Glutamatergic neuron (in vitro differentiated cells): ENCODE measurements around the gene IMP4. TPM values are rescaled to one million over a fixed set of nuclear protein-coding genes. Genes with fewer than 3 reads are reported as not detected.
A peak's percentile ranks its signal among the peaks of the same experiment; 100 is the strongest.

Experiments
- DNase-seq: peaks from one replicate; pipeline ENCODE4 v3.0.0; 2022
- H3K27ac Mint-ChIP-seq: one replicate; pipeline ENCODE4 v1.8.0; 2020; ENCODE audit warnings: mild to moderate bottlenecking, mixed read lengths, inconsistent platforms; ENCODE audit not compliant: unreplicated experiment
- H3K27me3 Mint-ChIP-seq: one replicate; pipeline ENCODE4 v1.8.0; 2020; ENCODE audit warnings: mild to moderate bottlenecking, moderate library complexity, mixed read lengths, inconsistent platforms; ENCODE audit not compliant: unreplicated experiment
- H3K36me3 Mint-ChIP-seq: one replicate; pipeline ENCODE4 v1.8.0; 2020; ENCODE audit warnings: mild to moderate bottlenecking, mixed read lengths, inconsistent platforms; ENCODE audit not compliant: unreplicated experiment
- H3K4me1 Mint-ChIP-seq: one replicate; pipeline ENCODE4 v1.8.0; 2020; ENCODE audit warnings: mild to moderate bottlenecking, low read depth, mixed read lengths, inconsistent platforms; ENCODE audit not compliant: unreplicated experiment
- H3K4me3 Mint-ChIP-seq: one replicate; pipeline ENCODE4 v1.8.0; 2020; ENCODE audit warnings: mild to moderate bottlenecking, mixed read lengths, inconsistent platforms; ENCODE audit not compliant: unreplicated experiment
- H3K9me3 Mint-ChIP-seq: one replicate; pipeline ENCODE4 v1.8.0; 2020; ENCODE audit warnings: mild to moderate bottlenecking, moderate library complexity, mixed read lengths, inconsistent platforms; ENCODE audit not compliant: unreplicated experiment
- CTCF ChIP-seq: fragments of 200-600 bp; sonication (generic); IDR thresholded peaks from one replicate; pipeline ENCODE4 v1.5.0; 2021; ENCODE audit not compliant: partially characterized antibody, unreplicated experiment
- total RNA-seq: library from RNA; stranded (reverse); fragmentation: NEBNext Ultra II Directional; extraction: Animal tissue kit (Norgen Biotek cat#: 25700); gene quantifications from one replicate; pipeline ENCODE4 v1.2.1, GENCODE V29; 2021; ENCODE audit not compliant: unreplicated experiment

Gene IMP4
- total RNA-seq, 1 donor from 2014 or later = 48.3 TPM

- TF ChIP-seq CTCF = peak; percentile 14
- Mint-ChIP-seq H3K27ac (peak overlapping the region; percentile 99), H3K4me3 (peak overlapping the region; percentile 74), H3K27me3 (peaks cover 24% of the 10 kb centered on the region), H3K4me1 (peaks cover 38% of the 10 kb centered on the region), H3K9me3 (peaks cover 28% of the 10 kb centered on the region), H3K36me3 (no peaks in the 10 kb centered on the region)
- peak; percentile 61 for DNase-seq
Measured at GRCh38 chr2:130351711-130352110, 9.0 kb downstream of the IMP4 start.

GRCh38 chr2:130352237-130352636, 9.5 kb downstream of the IMP4 start:
- H3K4me1 Mint-ChIP-seq = peaks cover 38% of the 10 kb centered on the region
- peaks cover 28% of the 10 kb centered on the region for H3K9me3 Mint-ChIP-seq
- no peak for DNase-seq
- H3K27me3 Mint-ChIP-seq = peaks cover 25% of the 10 kb centered on the region
- TF ChIP-seq CTCF = no peak
- H3K4me3 Mint-ChIP-seq = peak overlapping the region; percentile 74
- peak overlapping the region; percentile 99 for H3K27ac Mint-ChIP-seq
- no peaks in the 10 kb centered on the region for H3K36me3 Mint-ChIP-seq

GRCh38 chr2:130353291-130354138, 10.8 kb downstream of the IMP4 start:
- H3K27ac Mint-ChIP-seq = peak overlapping the region; percentile 98
- peak overlapping the region; percentile 87 for H3K4me3 Mint-ChIP-seq
- H3K9me3 Mint-ChIP-seq = peaks cover 28% of the 10 kb centered on the region
- no peak for TF ChIP-seq CTCF
- no peaks in the 10 kb centered on the region for H3K36me3 Mint-ChIP-seq
- peaks cover 38% of the 10 kb centered on the region for H3K4me1 Mint-ChIP-seq
- H3K27me3 Mint-ChIP-seq = peaks cover 25% of the 10 kb centered on the region
- DNase-seq = peak; percentile 54

- no peak for TF ChIP-seq CTCF
- peaks cover 25% of the 10 kb centered on the region for H3K27me3 Mint-ChIP-seq
- DNase-seq = no peak
- peak overlapping the region; percentile 87 for H3K4me3 Mint-ChIP-seq
- no peaks in the 10 kb centered on the region for H3K36me3 Mint-ChIP-seq
- H3K9me3 Mint-ChIP-seq = peaks cover 28% of the 10 kb centered on the region
- H3K27ac Mint-ChIP-seq = peak overlapping the region; percentile 98
- peaks cover 38% of the 10 kb centered on the region for H3K4me1 Mint-ChIP-seq
Measured at GRCh38 chr2:130354139-130354428, 11.4 kb downstream of the IMP4 start.

- DNase-seq = no peak
- Mint-ChIP-seq H3K4me1 (peaks cover 38% of the 10 kb centered on the region), H3K4me3 (peak overlapping the region; percentile 87), H3K36me3 (peaks cover 6% of the 10 kb centered on the region), H3K27me3 (peaks cover 25% of the 10 kb centered on the region), H3K27ac (peak overlapping the region; percentile 98), H3K9me3 (peaks cover 28% of the 10 kb centered on the region)
- TF ChIP-seq CTCF = no peak
Measured at GRCh38 chr2:130355172-130355577, 12.5 kb downstream of the IMP4 start.
